B cell (primary cell): ENCODE results near the gene GOLGA8H.

Experiments used
- CTCF ChIP-seq: fragments of 200-600 bp; IDR thresholded peaks from one replicate; pipeline ENCODE4 v1.8.0; 2022; ENCODE audit warnings: antibody characterized with exemption, mild to moderate bottlenecking
- EZH2 ChIP-seq: IDR thresholded peaks from 2 replicates; pipeline ENCODE4 v1.6.1; 2012; ENCODE audit warnings: borderline replicate concordance, low read depth, mild to moderate bottlenecking, moderate library complexity, low read length; ENCODE audit not compliant: insufficient read depth, poor library complexity, severe bottlenecking

DNA sequence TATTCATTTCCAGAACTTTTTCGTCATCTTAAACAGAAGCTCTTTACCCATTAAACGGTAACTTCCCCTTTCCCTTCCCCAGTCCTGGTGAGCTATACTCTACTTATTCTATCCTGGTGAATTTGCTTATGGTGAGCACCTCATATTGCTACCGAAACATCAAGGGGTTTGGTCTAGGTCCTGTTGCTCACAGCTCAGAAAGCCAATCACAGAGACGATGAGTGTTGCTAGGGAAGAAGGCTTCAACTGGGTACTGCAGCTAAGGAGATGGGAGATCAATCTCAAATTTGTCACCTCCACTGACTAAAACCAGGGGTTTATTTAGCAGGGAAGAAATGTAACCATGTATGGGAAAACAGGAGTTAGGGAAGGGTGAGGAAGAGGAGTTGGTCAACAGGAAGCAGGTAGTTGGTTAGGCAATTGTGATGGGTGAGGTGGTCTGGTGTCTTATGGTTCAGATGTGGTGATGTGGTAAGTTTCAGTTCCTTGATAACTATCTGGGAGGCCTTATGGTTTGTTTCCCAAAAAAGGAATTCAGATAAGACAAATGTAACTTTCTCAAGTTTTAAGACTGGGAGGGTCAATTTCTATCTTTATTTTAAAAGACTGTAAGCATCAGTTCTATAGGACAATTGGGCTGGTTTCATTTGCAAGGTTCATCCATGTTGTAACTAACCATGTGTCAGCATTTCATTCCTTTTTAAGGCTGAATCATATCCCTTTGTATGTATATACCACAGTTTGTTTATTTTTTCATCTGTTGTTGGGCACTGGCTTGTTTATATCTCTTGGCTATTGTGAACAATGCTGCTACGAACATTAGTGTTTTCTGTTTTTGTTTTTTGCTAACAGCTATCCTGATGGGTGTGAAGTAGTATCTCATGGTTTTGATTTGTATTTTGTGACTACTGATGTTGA is 46.4 kb downstream of the GOLGA8H start:
- TF ChIP-seq CTCF (no peak), EZH2 (no peak)
